Adrenal gland (tissue), 5 donors: Measurements from ENCODE around the gene MTR.

Experiments used
- POLR2A ChIP-seq, 2 donors: fragments of 450-650 bp; IDR thresholded peaks; one replicate each; pipeline ENCODE4 v1.6.1; 2017; ENCODE audit warnings: antibody characterized with exemption in 2 of 2, mild to moderate bottlenecking in 2 of 2, moderate library complexity in 1 of 2
- TF ChIP-seq, protein P1 (sequence below), 6 experiments: fragments of 450-650 bp in 4 of 6; fragments of 200-600 bp in 2 of 6; sonication (generic) in 1 of 6; IDR thresholded peaks; 1 replicate in 5 of 6; 2 replicates in 1 of 6; pipeline versions ENCODE4 v1.5.1 to v1.8.0; 2016 to 2021; ENCODE audit warnings: antibody characterized with exemption in 6 of 6, mild to moderate bottlenecking in 2 of 6, moderate library complexity in 1 of 6
- donor health status: DM: no; HTN: no; CAD: no.

DNA sequence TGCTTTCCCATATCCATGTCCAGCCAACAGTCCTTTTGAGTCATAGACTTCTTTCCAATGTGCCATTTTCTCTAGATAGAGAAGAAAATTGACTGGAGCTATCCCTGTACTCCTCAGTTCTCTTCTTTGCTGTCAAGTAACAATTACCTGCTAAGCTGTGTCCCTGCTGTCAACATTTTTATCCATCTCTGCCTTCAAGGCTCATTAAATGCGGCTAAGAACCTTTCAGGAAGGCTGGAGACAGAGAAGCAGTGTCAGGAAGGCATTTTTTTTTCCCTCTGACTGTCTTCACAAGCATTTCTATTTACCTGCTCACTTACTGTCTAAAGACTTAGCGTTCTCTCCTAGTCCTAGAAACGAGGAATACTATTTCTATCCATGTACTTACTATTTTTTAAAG is 69.1 kb downstream of the MTR start:
- TF ChIP-seq, protein P1, sequence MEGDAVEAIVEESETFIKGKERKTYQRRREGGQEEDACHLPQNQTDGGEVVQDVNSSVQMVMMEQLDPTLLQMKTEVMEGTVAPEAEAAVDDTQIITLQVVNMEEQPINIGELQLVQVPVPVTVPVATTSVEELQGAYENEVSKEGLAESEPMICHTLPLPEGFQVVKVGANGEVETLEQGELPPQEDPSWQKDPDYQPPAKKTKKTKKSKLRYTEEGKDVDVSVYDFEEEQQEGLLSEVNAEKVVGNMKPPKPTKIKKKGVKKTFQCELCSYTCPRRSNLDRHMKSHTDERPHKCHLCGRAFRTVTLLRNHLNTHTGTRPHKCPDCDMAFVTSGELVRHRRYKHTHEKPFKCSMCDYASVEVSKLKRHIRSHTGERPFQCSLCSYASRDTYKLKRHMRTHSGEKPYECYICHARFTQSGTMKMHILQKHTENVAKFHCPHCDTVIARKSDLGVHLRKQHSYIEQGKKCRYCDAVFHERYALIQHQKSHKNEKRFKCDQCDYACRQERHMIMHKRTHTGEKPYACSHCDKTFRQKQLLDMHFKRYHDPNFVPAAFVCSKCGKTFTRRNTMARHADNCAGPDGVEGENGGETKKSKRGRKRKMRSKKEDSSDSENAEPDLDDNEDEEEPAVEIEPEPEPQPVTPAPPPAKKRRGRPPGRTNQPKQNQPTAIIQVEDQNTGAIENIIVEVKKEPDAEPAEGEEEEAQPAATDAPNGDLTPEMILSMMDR (IDR thresholded peaks at IDR 0.05) = no peak
- TF ChIP-seq POLR2A (IDR thresholded peaks at IDR 0.05) = no peak
